Measurements from ENCODE around the gene KLRC2. TPM values are rescaled to one million over a fixed set of nuclear protein-coding genes. Genes with fewer than 3 reads are reported as not detected.
"Not testable (repeated sequence)": the region's sequence is repeated elsewhere in the genome, so short reads cannot be mapped to it uniquely, and the experiment has no call there.

Gene KLRC2
- total RNA-seq (2014; rRNA removed; shearing (Covaris generic)), result not detected in 2 replicates
- not detected in 2 replicates for polyA plus RNA-seq (2015; cell fraction: cytosol; rRNA removed)
- polyA plus RNA-seq (2015; cell fraction: nucleus; rRNA removed), result 0.25 TPM in 1 of 2 replicates, not detected in the other

GRCh38 chr12:10435816-10436215 is at the start of gene KLRC2:
TSS of gene KLRC2 (minus strand) at chr12:10436010. CDS start at chr12:10435986, 24 bp downstream.
- in situ Hi-C loops (cut with HindIII; ENCODE audit: low pct_unique_long_range_greater_than_20kb, low sequenced_read_pairs), result not testable (repeated sequence)
- DNase-seq (ENCODE audit: low read depth, low spot score), result peak; percentile 70

- DNase-seq (ENCODE audit: low read depth, low spot score); in situ Hi-C loops (cut with HindIII; ENCODE audit: low pct_unique_long_range_greater_than_20kb, low sequenced_read_pairs): not testable (repeated sequence)
Measured at GRCh38 chr12:10481901-10482300, 46.1 kb upstream of the KLRC2 start.

- DNase-seq (ENCODE audit: low read depth, low spot score); in situ Hi-C loops (cut with HindIII; ENCODE audit: low pct_unique_long_range_greater_than_20kb, low sequenced_read_pairs): not testable (repeated sequence)
Measured at GRCh38 chr12:10472808-10473207, 37.0 kb upstream of the KLRC2 start.

- in situ Hi-C loops (cut with HindIII; ENCODE audit: low pct_unique_long_range_greater_than_20kb, low sequenced_read_pairs), result no loop called here
- no peak for DNase-seq (ENCODE audit: low read depth, low spot score)
Measured at GRCh38 chr12:10469701-10470100, 33.9 kb upstream of the KLRC2 start.

- in situ Hi-C loops (cut with HindIII; ENCODE audit: low pct_unique_long_range_greater_than_20kb, low sequenced_read_pairs), result no loop called here
- no peak for DNase-seq (ENCODE audit: low read depth, low spot score)
Measured at GRCh38 chr12:10466311-10466710, 30.5 kb upstream of the KLRC2 start.

GRCh38 chr12:10457760-10458159 is 21.9 kb upstream of the KLRC2 start:
- in situ Hi-C loops (cut with HindIII; ENCODE audit: low pct_unique_long_range_greater_than_20kb, low sequenced_read_pairs), result no loop called here
- no peak for DNase-seq (ENCODE audit: low read depth, low spot score)

GRCh38 chr12:10456856-10457255 is 21.0 kb upstream of the KLRC2 start:
- in situ Hi-C loops (cut with HindIII; ENCODE audit: low pct_unique_long_range_greater_than_20kb, low sequenced_read_pairs), result no loop called here
- no peak for DNase-seq (ENCODE audit: low read depth, low spot score)

- in situ Hi-C loops (cut with HindIII; ENCODE audit: low pct_unique_long_range_greater_than_20kb, low sequenced_read_pairs), result no loop called here
- DNase-seq (ENCODE audit: low read depth, low spot score), result no peak
Measured at GRCh38 chr12:10455766-10456165, 20.0 kb upstream of the KLRC2 start.

GRCh38 chr12:10454531-10454930 is 18.7 kb upstream of the KLRC2 start:
- DNase-seq (ENCODE audit: low read depth, low spot score), result no peak
- in situ Hi-C loops (cut with HindIII; ENCODE audit: low pct_unique_long_range_greater_than_20kb, low sequenced_read_pairs), result no loop called here

GRCh38 chr12:10453156-10453555 is 17.3 kb upstream of the KLRC2 start, which contains the start of gene KLRC1:
TSS of gene KLRC1 (minus strand) at chr12:10453377. CDS start at chr12:10451156, 2,221 bp downstream.
- DNase-seq (ENCODE audit: low read depth, low spot score), result no peak
- in situ Hi-C loops (cut with HindIII; ENCODE audit: low pct_unique_long_range_greater_than_20kb, low sequenced_read_pairs), result no loop called here

GRCh38 chr12:10448236-10448635 is 12.4 kb upstream of the KLRC2 start:
- no peak for DNase-seq (ENCODE audit: low read depth, low spot score)
- in situ Hi-C loops (cut with HindIII; ENCODE audit: low pct_unique_long_range_greater_than_20kb, low sequenced_read_pairs), result no loop called here

- in situ Hi-C loops (cut with HindIII; ENCODE audit: low pct_unique_long_range_greater_than_20kb, low sequenced_read_pairs); DNase-seq (ENCODE audit: low read depth, low spot score): not testable (repeated sequence)
Measured at GRCh38 chr12:10446052-10446451, 10.2 kb upstream of the KLRC2 start.

GRCh38 chr12:10441144-10441543 is 5.3 kb upstream of the KLRC2 start:
- DNase-seq (ENCODE audit: low read depth, low spot score); in situ Hi-C loops (cut with HindIII; ENCODE audit: low pct_unique_long_range_greater_than_20kb, low sequenced_read_pairs): not testable (repeated sequence)

- in situ Hi-C loops (cut with HindIII; ENCODE audit: low pct_unique_long_range_greater_than_20kb, low sequenced_read_pairs); DNase-seq (ENCODE audit: low read depth, low spot score): not testable (repeated sequence)
Measured at GRCh38 chr12:10439608-10440274, 3.9 kb upstream of the KLRC2 start.

- DNase-seq (ENCODE audit: low read depth, low spot score); in situ Hi-C loops (cut with HindIII; ENCODE audit: low pct_unique_long_range_greater_than_20kb, low sequenced_read_pairs): not testable (repeated sequence)
Measured at GRCh38 chr12:10437601-10438000, 1.8 kb upstream of the KLRC2 start.

GRCh38 chr12:10430623-10431022 is 5.2 kb downstream of the KLRC2 start:
- DNase-seq (ENCODE audit: low read depth, low spot score); in situ Hi-C loops (cut with HindIII; ENCODE audit: low pct_unique_long_range_greater_than_20kb, low sequenced_read_pairs): not testable (repeated sequence)

GRCh38 chr12:10425938-10426337 is 9.9 kb downstream of the KLRC2 start:
- DNase-seq (ENCODE audit: low read depth, low spot score); in situ Hi-C loops (cut with HindIII; ENCODE audit: low pct_unique_long_range_greater_than_20kb, low sequenced_read_pairs): not testable (repeated sequence)

- DNase-seq (ENCODE audit: low read depth, low spot score); in situ Hi-C loops (cut with HindIII; ENCODE audit: low pct_unique_long_range_greater_than_20kb, low sequenced_read_pairs): not testable (repeated sequence)
Measured at GRCh38 chr12:10424260-10424899, 11.4 kb downstream of the KLRC2 start.

- in situ Hi-C loops (cut with HindIII; ENCODE audit: low pct_unique_long_range_greater_than_20kb, low sequenced_read_pairs); DNase-seq (ENCODE audit: low read depth, low spot score): not testable (repeated sequence)
Measured at GRCh38 chr12:10422159-10422558, 13.7 kb downstream of the KLRC2 start.
